ENCODE results near the gene BUB1B. TPM values are rescaled to one million over a fixed set of nuclear protein-coding genes. Genes with fewer than 3 reads are reported as not detected.

The BUB1B gene
- total RNA-seq, 1 experiment from 2014 or later, result 87.4 TPM

Other genes starting within 250 kb of the BUB1B start
- 30.1 and 43.6 TPM in 2 replicates for gene GPR176, start 240.8 kb upstream of the BUB1B start, total RNA-seq (2014; rRNA removed; shearing (Covaris generic))
- 44.1 and 74.6 TPM in 2 replicates for gene EIF2AK4, start 227.0 kb upstream of the BUB1B start, total RNA-seq (2014; rRNA removed; shearing (Covaris generic))
- 148 and 156 TPM in 2 replicates for gene SRP14, start 121.9 kb upstream of the BUB1B start, total RNA-seq (2014; rRNA removed; shearing (Covaris generic))
- 11.9 and 12.4 TPM in 2 replicates for gene BMF, start 52.2 kb upstream of the BUB1B start, total RNA-seq (2014; rRNA removed; shearing (Covaris generic))
- 4.9 and 8.4 TPM in 2 replicates for gene PAK6, start 78.0 kb downstream of the BUB1B start, total RNA-seq (2014; rRNA removed; shearing (Covaris generic))
- gene ANKRD63, start 122.0 kb downstream of the BUB1B start, total RNA-seq (2014; rRNA removed; shearing (Covaris generic)), result 0.22 and 0.45 TPM in 2 replicates
- 11.3 and 13.9 TPM in 2 replicates for gene PLCB2, start 146.9 kb downstream of the BUB1B start, total RNA-seq (2014; rRNA removed; shearing (Covaris generic))
- 15.2 and 15.8 TPM in 2 replicates for gene INAFM2, start 162.6 kb downstream of the BUB1B start, total RNA-seq (2014; rRNA removed; shearing (Covaris generic))
- gene CCDC9B, start 179.9 kb downstream of the BUB1B start, total RNA-seq (2014; rRNA removed; shearing (Covaris generic)), result 0.03 and 0.18 TPM in 2 replicates
- gene PHGR1, start 190.0 kb downstream of the BUB1B start, total RNA-seq (2014; rRNA removed; shearing (Covaris generic)), result not detected in 2 replicates
- 0.04 and 0.52 TPM in 2 replicates for gene DISP2, start 197.2 kb downstream of the BUB1B start, total RNA-seq (2014; rRNA removed; shearing (Covaris generic))
- 72.2 and 104 TPM in 2 replicates for gene KNSTRN, start 221.7 kb downstream of the BUB1B start, total RNA-seq (2014; rRNA removed; shearing (Covaris generic))
- 28.6 and 31.4 TPM in 2 replicates for gene IVD, start 244.7 kb downstream of the BUB1B start, total RNA-seq (2014; rRNA removed; shearing (Covaris generic))